ENCODE results near the gene ACVR1. TPM values are rescaled to one million over a fixed set of nuclear protein-coding genes. Genes with fewer than 3 reads are reported as not detected.
A peak's percentile ranks its signal among the peaks of the same experiment; 100 is the strongest.

ACVR1 gene
- total and polyA plus RNA-seq, 2 donors (not counting 1 experiment from before 2014, with no cell fraction given), result 42.9 to 72.1 TPM

DNA sequence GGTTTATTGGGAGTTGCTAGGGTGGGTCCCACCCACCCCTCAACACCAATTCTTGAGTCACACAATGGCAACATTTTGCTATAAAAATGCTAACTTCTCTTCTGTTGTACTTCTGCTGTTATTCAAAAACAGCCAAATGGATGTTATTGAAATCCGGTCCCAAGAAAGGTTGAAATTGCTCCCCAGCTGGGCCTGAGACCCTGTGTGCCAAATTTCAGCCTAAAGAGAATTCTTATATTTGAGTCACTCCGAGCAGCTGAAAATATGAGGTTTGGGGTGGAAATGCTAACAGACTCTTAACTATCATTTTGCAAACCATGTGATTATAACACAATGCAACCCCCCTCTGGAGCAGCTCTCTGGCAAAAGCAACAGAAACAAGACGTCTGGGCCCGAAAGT, 27.0 kb upstream of the ACVR1 start:
- no peaks in the 10 kb centered on the region for H4K20me1 ChIP-seq (ENCODE audit: control insufficient read depth, extremely low read depth, insufficient read depth, low read length)
- H2AFZ ChIP-seq (ENCODE audit: low read length), result no peak overlapping the region
- no peaks in the 10 kb centered on the region for H3K79me2 ChIP-seq (ENCODE audit: control insufficient read depth, insufficient read depth, low read length)
- no peak for TF ChIP-seq EZH2 (IDR thresholded peaks at IDR 0.05; ENCODE audit: low read length, missing control alignments)
- TF ChIP-seq, protein P1, sequence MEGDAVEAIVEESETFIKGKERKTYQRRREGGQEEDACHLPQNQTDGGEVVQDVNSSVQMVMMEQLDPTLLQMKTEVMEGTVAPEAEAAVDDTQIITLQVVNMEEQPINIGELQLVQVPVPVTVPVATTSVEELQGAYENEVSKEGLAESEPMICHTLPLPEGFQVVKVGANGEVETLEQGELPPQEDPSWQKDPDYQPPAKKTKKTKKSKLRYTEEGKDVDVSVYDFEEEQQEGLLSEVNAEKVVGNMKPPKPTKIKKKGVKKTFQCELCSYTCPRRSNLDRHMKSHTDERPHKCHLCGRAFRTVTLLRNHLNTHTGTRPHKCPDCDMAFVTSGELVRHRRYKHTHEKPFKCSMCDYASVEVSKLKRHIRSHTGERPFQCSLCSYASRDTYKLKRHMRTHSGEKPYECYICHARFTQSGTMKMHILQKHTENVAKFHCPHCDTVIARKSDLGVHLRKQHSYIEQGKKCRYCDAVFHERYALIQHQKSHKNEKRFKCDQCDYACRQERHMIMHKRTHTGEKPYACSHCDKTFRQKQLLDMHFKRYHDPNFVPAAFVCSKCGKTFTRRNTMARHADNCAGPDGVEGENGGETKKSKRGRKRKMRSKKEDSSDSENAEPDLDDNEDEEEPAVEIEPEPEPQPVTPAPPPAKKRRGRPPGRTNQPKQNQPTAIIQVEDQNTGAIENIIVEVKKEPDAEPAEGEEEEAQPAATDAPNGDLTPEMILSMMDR (conservative IDR thresholded peaks at IDR 0.05 in 1 of 2, IDR thresholded peaks at IDR 0.05 in 1 of 2; ENCODE audit: low read depth in 1 of 2, low read length in 2 of 2), result no peak
- H3K9ac ChIP-seq (ENCODE audit: insufficient read depth, low read length), result no peak overlapping the region
- DNase-seq (ENCODE audit: low read depth in 2 of 2), result no peak
- no peaks in the 10 kb centered on the region for H3K9me3 ChIP-seq (ENCODE audit: control insufficient read depth, insufficient read depth, low read depth, low read length)
- H3K27me3 ChIP-seq (ENCODE audit: control insufficient read depth, insufficient read depth, low read length), result no peaks in the 10 kb centered on the region
- H3K36me3 ChIP-seq (ENCODE audit: control insufficient read depth, insufficient read depth, low read length), result no peaks in the 10 kb centered on the region
- no peak overlapping the region for H3K4me2 ChIP-seq (ENCODE audit: extremely low read depth, insufficient read depth, low read length)
- H3K4me3 ChIP-seq (replicated peaks in 1 of 4; ENCODE audit: control extremely low read depth in 1 of 4, insufficient read depth in 1 of 4, low read depth in 3 of 4, low read length in 4 of 4), result no peak overlapping the region
- H3K27ac ChIP-seq (ENCODE audit: insufficient read depth, low read length), result no peak overlapping the region
- no peaks in the 10 kb centered on the region for H3K4me1 ChIP-seq (ENCODE audit: control insufficient read depth, extremely low read depth, insufficient read depth, low read length)

DNA sequence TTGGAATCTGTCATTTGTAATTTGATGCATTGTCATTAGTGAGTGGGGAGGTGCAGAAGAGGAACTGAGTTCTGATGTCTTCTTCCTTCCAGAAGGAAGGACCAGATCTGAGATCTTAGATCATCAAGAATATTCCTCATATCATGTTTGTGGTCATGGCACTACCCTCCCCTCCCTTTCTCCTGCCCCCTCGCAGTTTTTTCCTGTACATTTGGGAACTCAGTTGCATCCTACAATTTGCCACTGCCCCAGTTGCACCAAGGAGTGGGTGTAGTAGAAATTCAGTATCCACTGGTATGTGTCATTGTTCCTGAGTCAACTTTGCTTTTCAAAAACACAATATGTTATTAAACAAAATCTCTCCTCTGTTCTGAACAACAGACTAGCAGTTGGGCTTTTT, 26.6 kb upstream of the ACVR1 start:
- Histone ChIP-seq H3K9ac (ENCODE audit: insufficient read depth, low read length) (no peak overlapping the region), H3K4me2 (ENCODE audit: extremely low read depth, insufficient read depth, low read length) (no peak overlapping the region), H2AFZ (ENCODE audit: low read length) (no peak overlapping the region), H3K4me1 (ENCODE audit: control insufficient read depth, extremely low read depth, insufficient read depth, low read length) (no peaks in the 10 kb centered on the region), H3K36me3 (ENCODE audit: control insufficient read depth, insufficient read depth, low read length) (no peaks in the 10 kb centered on the region), H3K27me3 (ENCODE audit: control insufficient read depth, insufficient read depth, low read length) (no peaks in the 10 kb centered on the region), H3K79me2 (ENCODE audit: control insufficient read depth, insufficient read depth, low read length) (no peaks in the 10 kb centered on the region), H3K9me3 (ENCODE audit: control insufficient read depth, insufficient read depth, low read depth, low read length) (no peaks in the 10 kb centered on the region), H3K4me3 (replicated peaks in 1 of 4; ENCODE audit: control extremely low read depth in 1 of 4, insufficient read depth in 1 of 4, low read depth in 3 of 4, low read length in 4 of 4) (no peak overlapping the region), H3K27ac (ENCODE audit: insufficient read depth, low read length) (no peak overlapping the region), H4K20me1 (ENCODE audit: control insufficient read depth, extremely low read depth, insufficient read depth, low read length) (no peaks in the 10 kb centered on the region)
- TF ChIP-seq, protein P1 (conservative IDR thresholded peaks at IDR 0.05 in 1 of 2, IDR thresholded peaks at IDR 0.05 in 1 of 2; ENCODE audit: low read depth in 1 of 2, low read length in 2 of 2), result no peak
- no peak for TF ChIP-seq EZH2 (IDR thresholded peaks at IDR 0.05; ENCODE audit: low read length, missing control alignments)
- no peak for DNase-seq (ENCODE audit: low read depth in 2 of 2)

DNA sequence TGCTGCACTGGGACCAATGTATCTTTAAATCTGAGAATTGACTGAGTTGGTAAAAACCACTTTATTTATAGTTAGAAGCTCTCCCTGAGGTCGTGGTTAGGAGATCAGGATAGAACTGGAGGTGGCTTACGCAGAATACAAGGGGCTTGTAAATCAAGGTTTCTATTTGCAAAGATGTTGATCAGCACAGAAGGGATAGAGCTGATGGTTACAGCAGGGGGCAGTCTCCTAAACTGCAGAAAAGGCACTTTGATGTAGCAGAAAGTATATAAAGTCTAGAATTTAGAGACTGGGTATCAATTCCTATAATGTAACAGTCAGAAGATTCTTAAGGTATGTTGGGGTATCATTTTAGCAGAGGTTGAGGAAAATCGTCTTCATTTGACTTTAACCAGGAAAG, 25.2 kb upstream of the ACVR1 start:
- TF ChIP-seq, protein P1 (conservative IDR thresholded peaks at IDR 0.05 in 1 of 2, IDR thresholded peaks at IDR 0.05 in 1 of 2; ENCODE audit: low read depth in 1 of 2, low read length in 2 of 2), result peak in 1 of 2 donors; percentile 34
- no peak for TF ChIP-seq EZH2 (IDR thresholded peaks at IDR 0.05; ENCODE audit: low read length, missing control alignments)
- no peaks in the 10 kb centered on the region for H3K27me3 ChIP-seq (ENCODE audit: control insufficient read depth, insufficient read depth, low read length)
- H3K79me2 ChIP-seq (ENCODE audit: control insufficient read depth, insufficient read depth, low read length), result no peaks in the 10 kb centered on the region
- H3K4me3 ChIP-seq (replicated peaks in 1 of 4; ENCODE audit: control extremely low read depth in 1 of 4, insufficient read depth in 1 of 4, low read depth in 3 of 4, low read length in 4 of 4), result no peak overlapping the region
- no peak overlapping the region for H3K27ac ChIP-seq (ENCODE audit: insufficient read depth, low read length)
- H4K20me1 ChIP-seq (ENCODE audit: control insufficient read depth, extremely low read depth, insufficient read depth, low read length), result no peaks in the 10 kb centered on the region
- H3K9ac ChIP-seq (ENCODE audit: insufficient read depth, low read length), result no peak overlapping the region
- H3K4me1 ChIP-seq (ENCODE audit: control insufficient read depth, extremely low read depth, insufficient read depth, low read length), result no peaks in the 10 kb centered on the region
- H3K9me3 ChIP-seq (ENCODE audit: control insufficient read depth, insufficient read depth, low read depth, low read length), result no peaks in the 10 kb centered on the region
- no peak overlapping the region for H3K4me2 ChIP-seq (ENCODE audit: extremely low read depth, insufficient read depth, low read length)
- H3K36me3 ChIP-seq (ENCODE audit: control insufficient read depth, insufficient read depth, low read length), result no peaks in the 10 kb centered on the region
- no peak for DNase-seq (ENCODE audit: low read depth in 2 of 2)
- H2AFZ ChIP-seq (ENCODE audit: low read length), result no peak overlapping the region
